NCI-H1105 treated with DMSO at 0.1 percent for 48 hours (cell line): Measurements from ENCODE around the gene CCNK.

Experiments used
- DNase-seq: peaks from one replicate; lab custom pipeline; 2025; lab: John Stamatoyannopoulos, UW

CCNK gene

GRCh38 chr14:99480917-99481744, at the start of gene CCNK:
CCNK (plus strand) TSS chr14:99481409; CDS start chr14:99492678, 11,269 bp downstream.
- DNase-seq = peak; percentile 100

- DNase-seq = no peak
These were observed 49.2 kb upstream of the CCNK start for GRCh38 chr14:99431986-99432385.

GRCh38 chr14:99432485-99432884, 48.7 kb upstream of the CCNK start:
- no peak for DNase-seq

- DNase-seq = no peak
These were observed 45.9 kb upstream of the CCNK start for GRCh38 chr14:99435327-99435726.

GRCh38 chr14:99436247-99437180, 44.7 kb upstream of the CCNK start:
- no peak for DNase-seq

- DNase-seq = no peak
These were observed 43.5 kb upstream of the CCNK start for GRCh38 chr14:99437706-99438105.

- DNase-seq = no peak
These were observed 40.9 kb upstream of the CCNK start for GRCh38 chr14:99440278-99440677.

- DNase-seq = no peak
These were observed 39.9 kb upstream of the CCNK start for GRCh38 chr14:99441157-99441870.

- DNase-seq = no peak
These were observed 39.3 kb upstream of the CCNK start for GRCh38 chr14:99441918-99442317.

GRCh38 chr14:99445931-99446330, 35.3 kb upstream of the CCNK start:
- DNase-seq = no peak

GRCh38 chr14:99447739-99448138, 33.5 kb upstream of the CCNK start:
- no peak for DNase-seq

GRCh38 chr14:99450266-99450665, 30.9 kb upstream of the CCNK start:
- no peak for DNase-seq

GRCh38 chr14:99451234-99451633, 30.0 kb upstream of the CCNK start:
- DNase-seq = no peak

- DNase-seq = no peak
These were observed 28.2 kb upstream of the CCNK start for GRCh38 chr14:99452968-99453367.

GRCh38 chr14:99454246-99454645, 27.0 kb upstream of the CCNK start:
- no peak for DNase-seq

- DNase-seq = no peak
These were observed 21.6 kb upstream of the CCNK start for GRCh38 chr14:99459481-99460100.

- DNase-seq = no peak
These were observed 20.4 kb upstream of the CCNK start for GRCh38 chr14:99460793-99461192.

GRCh38 chr14:99461411-99462085, 19.7 kb upstream of the CCNK start:
- no peak for DNase-seq

- no peak for DNase-seq
These were observed 19.0 kb upstream of the CCNK start for GRCh38 chr14:99462210-99462609.

GRCh38 chr14:99463974-99464373, 17.2 kb upstream of the CCNK start:
- no peak for DNase-seq

GRCh38 chr14:99465288-99465687, 15.9 kb upstream of the CCNK start:
- DNase-seq = no peak
